Rectal smooth muscle tissue (tissue), 1 donor: ENCODE results near the gene SKIDA1.

Experiments used
- H3K27ac ChIP-seq: one replicate; pipeline ENCODE4 v1.7.0; 2013; ENCODE audit warnings: low read depth, low read length, inconsistent platforms
- H3K27me3 ChIP-seq: one replicate; pipeline ENCODE4 v1.7.0; 2013; ENCODE audit warnings: low read length; ENCODE audit not compliant: control insufficient read depth, insufficient read depth
- H3K36me3 ChIP-seq: one replicate; pipeline ENCODE4 v1.7.0; 2013; ENCODE audit warnings: low read length; ENCODE audit not compliant: control insufficient read depth, insufficient read depth
- H3K4me1 ChIP-seq: one replicate; pipeline ENCODE4 v1.7.0; 2013; ENCODE audit warnings: low read length; ENCODE audit not compliant: control insufficient read depth, insufficient read depth
- H3K4me3 ChIP-seq: one replicate; pipeline ENCODE4 v1.7.0; 2013; ENCODE audit warnings: low read length
- H3K9ac ChIP-seq: one replicate; pipeline ENCODE4 v1.7.0; 2013; ENCODE audit warnings: low read length

The SKIDA1 gene

GRCh38 chr10:21511095-21511570, 14.3 kb downstream of the SKIDA1 start:
- H3K27ac ChIP-seq = no peak overlapping the region
- H3K4me3 ChIP-seq = no peak overlapping the region
- H3K36me3 ChIP-seq = no peaks in the 10 kb centered on the region
- H3K4me1 ChIP-seq = no peaks in the 10 kb centered on the region
- H3K27me3 ChIP-seq = peaks cover 6% of the 10 kb centered on the region
- H3K9ac ChIP-seq = no peak overlapping the region

- Histone ChIP-seq H3K36me3 (no peaks in the 10 kb centered on the region), H3K4me3 (peak overlapping the region; percentile 29), H3K4me1 (no peaks in the 10 kb centered on the region), H3K27ac (peak overlapping the region; percentile 40), H3K9ac (no peak overlapping the region), H3K27me3 (peaks cover 6% of the 10 kb centered on the region)
Observed at GRCh38 chr10:21510241-21511094, 15.0 kb downstream of the SKIDA1 start.

GRCh38 chr10:21509341-21510240, 15.9 kb downstream of the SKIDA1 start:
- Histone ChIP-seq H3K4me3 (peak overlapping the region; percentile 15), H3K27me3 (peaks cover 4% of the 10 kb centered on the region), H3K27ac (peak overlapping the region; percentile 40), H3K9ac (no peak overlapping the region), H3K36me3 (no peaks in the 10 kb centered on the region), H3K4me1 (no peaks in the 10 kb centered on the region)

- Histone ChIP-seq H3K9ac (no peak overlapping the region), H3K4me1 (no peaks in the 10 kb centered on the region), H3K27me3 (peaks cover 4% of the 10 kb centered on the region), H3K27ac (no peak overlapping the region), H3K4me3 (no peak overlapping the region), H3K36me3 (no peaks in the 10 kb centered on the region)
Observed at GRCh38 chr10:21508706-21509331, 16.7 kb downstream of the SKIDA1 start.

GRCh38 chr10:21507150-21507549, 18.3 kb downstream of the SKIDA1 start:
- no peak overlapping the region for H3K27ac ChIP-seq
- no peaks in the 10 kb centered on the region for H3K27me3 ChIP-seq
- H3K9ac ChIP-seq = no peak overlapping the region
- no peaks in the 10 kb centered on the region for H3K36me3 ChIP-seq
- H3K4me3 ChIP-seq = no peak overlapping the region
- no peaks in the 10 kb centered on the region for H3K4me1 ChIP-seq

GRCh38 chr10:21506351-21506750, 19.1 kb downstream of the SKIDA1 start:
- Histone ChIP-seq H3K4me1 (no peaks in the 10 kb centered on the region), H3K36me3 (no peaks in the 10 kb centered on the region), H3K4me3 (no peak overlapping the region), H3K27me3 (no peaks in the 10 kb centered on the region), H3K27ac (no peak overlapping the region), H3K9ac (no peak overlapping the region)

GRCh38 chr10:21505711-21506278, 19.7 kb downstream of the SKIDA1 start:
- Histone ChIP-seq H3K4me1 (no peaks in the 10 kb centered on the region), H3K4me3 (no peak overlapping the region), H3K27ac (no peak overlapping the region), H3K9ac (no peak overlapping the region), H3K36me3 (no peaks in the 10 kb centered on the region), H3K27me3 (no peaks in the 10 kb centered on the region)

- Histone ChIP-seq H3K27me3 (no peaks in the 10 kb centered on the region), H3K4me1 (no peaks in the 10 kb centered on the region), H3K27ac (no peak overlapping the region), H3K9ac (no peak overlapping the region), H3K4me3 (no peak overlapping the region), H3K36me3 (no peaks in the 10 kb centered on the region)
Observed at GRCh38 chr10:21503542-21503941, 21.9 kb downstream of the SKIDA1 start.

GRCh38 chr10:21502348-21502740, 23.1 kb downstream of the SKIDA1 start:
- H3K4me1 ChIP-seq = no peaks in the 10 kb centered on the region
- no peak overlapping the region for H3K4me3 ChIP-seq
- no peaks in the 10 kb centered on the region for H3K27me3 ChIP-seq
- no peak overlapping the region for H3K27ac ChIP-seq
- H3K9ac ChIP-seq = no peak overlapping the region
- no peaks in the 10 kb centered on the region for H3K36me3 ChIP-seq

- H3K4me3 ChIP-seq = no peak overlapping the region
- no peaks in the 10 kb centered on the region for H3K4me1 ChIP-seq
- H3K27ac ChIP-seq = no peak overlapping the region
- no peaks in the 10 kb centered on the region for H3K36me3 ChIP-seq
- H3K27me3 ChIP-seq = no peaks in the 10 kb centered on the region
- no peak overlapping the region for H3K9ac ChIP-seq
Observed at GRCh38 chr10:21501731-21502347, 23.6 kb downstream of the SKIDA1 start.

- Histone ChIP-seq H3K9ac (no peak overlapping the region), H3K36me3 (no peaks in the 10 kb centered on the region), H3K27ac (no peak overlapping the region), H3K27me3 (no peaks in the 10 kb centered on the region), H3K4me1 (no peaks in the 10 kb centered on the region), H3K4me3 (no peak overlapping the region)
Observed at GRCh38 chr10:21501091-21501490, 24.4 kb downstream of the SKIDA1 start.

- no peaks in the 10 kb centered on the region for H3K36me3 ChIP-seq
- no peak overlapping the region for H3K4me3 ChIP-seq
- H3K9ac ChIP-seq = no peak overlapping the region
- no peak overlapping the region for H3K27ac ChIP-seq
- H3K4me1 ChIP-seq = no peaks in the 10 kb centered on the region
- no peaks in the 10 kb centered on the region for H3K27me3 ChIP-seq
Observed at GRCh38 chr10:21500578-21500910, 24.9 kb downstream of the SKIDA1 start.
